HG03469 (cell line): ENCODE results near the gene PLA2G4D.

Experiments
- ATAC-seq: cut with Tn5 transposase; IDR thresholded peaks from one replicate; pipeline ENCODE4 v1.9.1; 2021; ENCODE audit warnings: mild to moderate bottlenecking, moderate library complexity, moderate number of reproducible peaks; ENCODE audit not compliant: unreplicated experiment

Gene PLA2G4D

GRCh38 chr15:42094512-42094963 lies at the start of gene PLA2G4D:
TSS of gene PLA2G4D (minus strand) at chr15:42094562. CDS start at chr15:42094459, 103 bp downstream.
- ATAC-seq = no peak

- no peak for ATAC-seq
Measured at GRCh38 chr15:42143356-42143755, 49.0 kb upstream of the PLA2G4D start.

GRCh38 chr15:42141795-42142667 lies 47.7 kb upstream of the PLA2G4D start:
- no peak for ATAC-seq

- no peak for ATAC-seq
Measured at GRCh38 chr15:42141246-42141645, 46.9 kb upstream of the PLA2G4D start.

- no peak for ATAC-seq
Measured at GRCh38 chr15:42140383-42141070, 46.2 kb upstream of the PLA2G4D start.

GRCh38 chr15:42139596-42139995 lies 45.2 kb upstream of the PLA2G4D start:
- no peak for ATAC-seq

- no peak for ATAC-seq
Measured at GRCh38 chr15:42138968-42139386, 44.6 kb upstream of the PLA2G4D start.

GRCh38 chr15:42138411-42138810 lies 44.0 kb upstream of the PLA2G4D start:
- no peak for ATAC-seq

GRCh38 chr15:42137461-42138261 lies 43.3 kb upstream of the PLA2G4D start:
- no peak for ATAC-seq

GRCh38 chr15:42136513-42136912 lies 42.2 kb upstream of the PLA2G4D start:
- ATAC-seq = no peak

- ATAC-seq = no peak
Measured at GRCh38 chr15:42135351-42135750, 41.0 kb upstream of the PLA2G4D start.

GRCh38 chr15:42134617-42135245 lies 40.4 kb upstream of the PLA2G4D start:
- no peak for ATAC-seq

GRCh38 chr15:42133886-42134502 lies 39.6 kb upstream of the PLA2G4D start:
- no peak for ATAC-seq

- ATAC-seq = no peak
Measured at GRCh38 chr15:42133356-42133755, 39.0 kb upstream of the PLA2G4D start.

- ATAC-seq = no peak
Measured at GRCh38 chr15:42131826-42132806, 37.8 kb upstream of the PLA2G4D start.

- ATAC-seq = no peak
Measured at GRCh38 chr15:42131006-42131405, 36.6 kb upstream of the PLA2G4D start.

GRCh38 chr15:42130246-42130986 lies 36.1 kb upstream of the PLA2G4D start:
- no peak for ATAC-seq

- ATAC-seq = no peak
Measured at GRCh38 chr15:42129364-42129763, 35.0 kb upstream of the PLA2G4D start.
